ENCODE data around the gene ARHGDIG.

GRCh38 chr16:284204-285120, 4.1 kb downstream of the ARHGDIG start:
- TF ChIP-seq CTCF (IDR thresholded peaks at IDR 0.05) (no peak), POLR2AphosphoS5 (IDR thresholded peaks at IDR 0.05) (no peak), POLR2A (IDR thresholded peaks at IDR 0.05) (no peak), EP300 (IDR thresholded peaks at IDR 0.05) (no peak)

Measured in sigmoid colon (tissue), 4 donors.